T follicular helper cell (primary cell): Measurements from ENCODE around the gene ATP1B3.
"Not testable (repeated sequence)": the region's sequence is repeated elsewhere in the genome, so short reads cannot be mapped to it uniquely, and the experiment has no call there.

Experiments used
- DNase-seq: peaks from one replicate; pipeline ENCODE4 v3.0.0-alpha.2; 2020; ENCODE audit warnings: low read depth

The ATP1B3 gene

DNA sequence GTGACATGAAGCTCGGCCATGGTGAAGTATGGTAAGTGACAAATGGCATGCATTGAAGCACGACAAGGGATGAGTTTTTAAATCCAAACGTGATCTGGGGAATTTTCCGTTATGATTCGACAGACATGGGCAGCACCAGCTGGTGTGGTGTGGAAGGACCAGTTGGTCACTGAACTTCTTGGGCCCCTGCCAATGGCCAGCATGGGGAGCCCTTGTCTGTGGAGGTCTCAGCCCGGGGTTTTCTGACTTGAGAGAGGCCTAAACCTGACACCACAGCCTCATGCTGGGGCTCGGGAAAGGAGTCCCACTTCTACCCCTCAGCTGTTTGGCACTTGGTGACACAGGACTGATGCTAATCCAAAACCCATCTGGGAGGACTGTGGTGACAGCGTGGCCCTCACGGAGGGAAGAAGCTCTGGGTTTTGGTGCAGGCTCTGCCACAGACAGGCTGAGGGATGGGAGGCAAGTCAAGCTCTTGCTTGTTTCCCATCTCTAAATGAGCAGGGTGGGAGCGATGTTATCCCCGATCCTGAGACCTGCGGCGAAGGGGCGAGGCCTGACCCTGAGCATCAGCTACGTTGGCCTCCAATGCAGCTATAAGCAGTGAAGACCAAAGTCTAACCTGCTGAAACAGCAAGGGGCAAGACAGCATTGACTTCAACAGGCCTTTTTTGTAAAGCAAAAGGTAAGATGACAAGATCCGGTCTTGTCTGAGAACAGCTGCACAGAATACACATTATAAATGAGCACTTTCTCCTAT is 69.5 kb downstream of the ATP1B3 start:
- no peak for DNase-seq

DNA sequence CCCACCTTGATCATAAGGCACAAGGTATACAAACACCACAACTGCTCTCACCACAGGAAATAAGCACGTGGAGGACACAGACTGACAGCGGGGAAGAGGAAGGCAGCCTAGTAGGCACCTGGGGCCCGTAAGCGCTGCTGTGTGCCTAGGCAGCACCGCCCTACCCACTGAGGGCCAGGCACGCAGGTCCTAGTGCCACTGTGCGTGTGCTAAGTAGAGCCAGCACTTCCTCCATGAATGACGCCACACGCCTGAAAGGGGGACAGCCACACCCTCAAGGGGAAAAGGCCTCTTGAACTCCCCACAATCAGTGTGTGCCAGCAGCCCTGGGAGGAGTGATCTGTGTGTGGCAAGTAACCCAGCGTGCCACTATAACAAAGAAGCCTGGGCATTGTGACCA is 73.0 kb downstream of the ATP1B3 start:
- DNase-seq: no peak

DNA sequence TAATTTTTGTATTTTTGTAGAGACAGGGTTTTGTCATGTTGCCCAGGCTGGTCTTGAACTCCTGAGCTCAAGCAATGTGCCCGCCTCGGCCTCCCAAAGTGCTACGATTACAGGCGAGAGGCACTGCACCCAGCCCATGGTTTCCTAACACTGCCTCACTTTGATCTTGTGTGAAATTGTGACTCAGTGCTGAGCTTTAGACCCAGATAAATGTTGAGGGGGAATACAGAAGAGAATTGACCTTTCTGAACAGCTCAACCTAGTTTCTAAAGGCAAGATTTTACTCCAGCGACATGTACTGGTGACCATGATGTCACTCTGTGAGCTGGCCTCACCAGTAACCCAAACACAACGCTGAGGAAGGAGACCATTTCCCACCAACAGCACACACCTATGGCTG is 73.5 kb downstream of the ATP1B3 start:
- DNase-seq: no peak

DNA sequence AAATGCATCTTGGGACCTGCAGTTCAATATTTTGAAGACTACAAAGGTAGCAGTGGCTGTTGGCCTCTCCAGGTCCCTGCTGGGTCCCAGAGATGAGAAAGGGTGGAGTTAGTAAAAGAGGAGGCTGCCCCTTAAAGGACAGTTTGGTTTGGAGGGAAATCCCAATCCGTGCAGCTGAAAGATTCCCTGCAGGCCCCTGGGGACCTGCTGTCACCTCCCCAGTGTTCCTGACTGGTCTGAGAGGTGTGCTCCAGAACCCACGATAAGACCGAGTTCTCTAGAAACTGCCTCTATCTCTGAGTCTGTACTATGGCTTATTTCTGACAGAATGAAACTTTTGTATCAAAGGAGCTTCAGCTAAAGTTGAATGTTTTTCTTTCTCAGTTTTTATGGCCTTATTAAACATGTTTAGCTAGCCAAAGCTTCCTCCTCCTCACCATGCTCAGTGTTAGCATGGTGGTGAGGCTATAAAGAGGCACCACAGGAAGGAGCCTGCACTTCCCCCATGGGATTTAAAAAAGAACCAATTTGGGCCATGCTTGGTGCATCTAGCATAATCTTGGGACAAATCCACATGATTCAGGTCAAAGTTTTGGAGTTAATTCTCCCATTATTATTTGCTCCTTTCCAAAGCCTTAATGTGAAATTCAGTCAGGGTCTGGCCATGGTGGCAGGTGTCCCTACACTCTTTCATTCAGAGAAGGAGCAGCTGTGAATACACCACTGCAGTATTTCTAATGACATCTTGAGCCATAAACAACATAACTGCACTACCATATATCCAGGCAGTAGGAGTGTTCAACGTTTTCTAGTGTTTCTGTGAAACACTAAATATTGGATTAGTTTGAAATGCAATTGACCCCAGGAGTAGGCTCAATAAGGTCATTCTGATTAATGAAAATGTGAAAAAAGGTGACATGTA is 74.4 kb downstream of the ATP1B3 start:
- DNase-seq: no peak

DNA sequence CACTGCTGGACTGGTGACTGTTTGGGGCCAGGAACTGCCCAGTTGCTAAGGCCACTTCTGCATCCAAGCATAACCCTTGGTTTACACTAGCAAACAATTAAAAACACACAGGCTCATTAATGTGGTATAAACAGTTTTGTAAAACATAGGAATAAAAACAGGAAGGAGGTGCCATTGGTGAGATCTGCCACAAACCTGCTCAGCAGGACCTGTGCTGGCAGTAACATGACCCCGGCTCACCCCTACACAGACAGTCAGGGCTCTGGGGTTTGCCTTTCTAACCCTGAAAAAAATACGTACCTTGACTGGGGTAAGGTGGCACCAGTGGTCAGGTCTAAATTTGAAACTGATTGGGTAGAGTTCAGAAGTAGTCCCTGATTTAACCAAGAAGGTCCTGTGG is 76.2 kb downstream of the ATP1B3 start:
- no peak for DNase-seq

DNA sequence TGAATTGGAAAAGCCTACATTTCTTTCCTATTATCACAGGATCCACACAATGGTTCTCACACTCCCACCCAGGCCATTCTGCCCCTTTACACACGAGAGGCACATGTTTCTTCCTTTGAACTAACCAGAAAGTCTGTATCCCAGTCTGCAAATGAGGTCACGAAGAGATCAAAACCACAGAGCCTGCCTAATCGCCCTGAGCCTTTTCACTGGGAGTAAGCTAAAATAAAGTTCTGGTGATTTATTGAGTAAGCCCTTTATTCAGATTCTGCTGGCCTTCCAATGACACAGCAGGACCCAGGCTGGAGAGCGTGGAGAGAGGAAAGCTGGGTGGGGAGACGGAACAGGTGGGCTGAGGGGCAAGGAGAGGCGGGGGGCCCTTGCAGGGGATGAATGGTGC is 78.7 kb downstream of the ATP1B3 start:
- DNase-seq: no peak

DNA sequence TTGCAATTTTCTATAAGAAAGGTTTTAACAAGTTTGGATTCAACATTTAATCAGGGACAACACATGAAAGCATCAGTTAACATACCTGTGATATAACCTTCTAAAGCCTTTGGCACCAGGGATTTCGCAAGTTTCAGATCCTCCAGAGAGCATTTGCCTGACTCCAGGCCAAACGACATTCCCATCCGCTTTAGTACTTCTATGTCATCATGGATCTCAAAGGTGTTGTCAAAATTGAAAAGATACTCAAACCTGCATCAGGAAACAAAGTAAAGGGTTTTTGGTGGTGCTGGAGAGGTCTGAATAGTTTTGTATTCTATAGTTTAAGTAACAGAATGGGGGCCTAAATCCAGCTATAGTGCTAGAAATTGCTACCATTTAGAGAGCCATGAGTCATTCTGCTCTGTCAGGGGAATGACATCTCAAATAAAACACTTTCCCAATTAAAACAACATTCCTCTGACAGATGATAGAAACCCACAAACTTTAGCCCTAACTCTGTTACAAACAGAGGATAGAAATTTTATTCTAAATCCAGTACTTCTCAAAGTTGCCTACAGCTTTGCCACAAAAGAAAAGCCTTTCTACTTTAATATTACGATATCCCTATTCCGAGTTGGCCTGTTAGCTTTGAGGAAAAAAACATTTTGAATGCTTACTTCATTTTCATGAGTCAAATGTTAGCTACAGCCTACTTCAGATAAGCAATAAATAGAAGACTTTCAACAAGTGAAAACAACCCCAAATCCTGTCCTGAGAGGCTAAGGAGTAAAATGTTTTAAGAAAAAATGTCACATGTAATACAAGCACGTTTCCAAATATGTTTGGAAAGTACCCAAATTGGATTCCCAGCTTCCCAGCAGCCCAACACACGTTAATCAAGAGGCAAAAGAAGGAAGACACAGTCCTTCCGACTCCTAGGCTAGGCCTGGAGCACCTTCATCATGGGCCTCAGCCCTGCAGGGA is 83.4 kb downstream of the ATP1B3 start:
- no peak for DNase-seq

DNA sequence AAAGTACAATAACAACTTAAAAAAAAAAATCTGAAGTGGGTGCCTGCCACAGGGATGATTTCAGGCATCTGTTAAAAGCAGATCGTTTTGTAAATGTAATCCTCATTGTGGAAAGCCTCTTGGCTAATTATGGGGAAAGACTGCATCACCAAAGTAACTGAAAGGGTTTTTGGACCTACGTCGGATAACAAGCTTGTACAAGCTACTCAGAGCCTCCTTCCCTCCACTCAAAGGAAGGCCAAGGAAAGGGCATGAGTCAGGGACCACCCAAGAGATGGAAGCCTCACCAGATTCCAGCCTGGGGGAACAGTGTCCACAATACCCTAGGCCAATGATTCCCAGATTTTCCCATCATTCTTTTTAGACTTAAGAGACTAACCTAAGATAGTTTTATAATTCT is 84.3 kb downstream of the ATP1B3 start:
- no peak for DNase-seq

DNA sequence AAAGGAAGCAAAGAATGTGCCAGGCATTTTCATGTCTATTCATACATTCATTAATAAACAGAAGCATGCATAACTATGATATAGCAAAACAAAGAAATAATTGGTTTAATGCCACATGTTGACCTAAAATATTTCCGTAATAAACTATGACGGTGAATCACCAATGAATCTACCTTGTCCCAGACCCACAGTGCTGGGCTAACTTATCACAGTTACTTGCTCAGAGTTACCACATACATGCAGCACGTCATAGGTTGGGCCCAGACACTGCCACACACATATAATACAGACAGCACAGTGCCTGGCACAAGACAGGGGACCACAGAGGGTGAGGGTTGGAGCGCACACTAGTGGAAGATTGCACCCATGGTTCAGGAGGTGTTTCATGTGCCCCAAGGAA is 86.9 kb downstream of the ATP1B3 start:
- DNase-seq: no peak

DNA sequence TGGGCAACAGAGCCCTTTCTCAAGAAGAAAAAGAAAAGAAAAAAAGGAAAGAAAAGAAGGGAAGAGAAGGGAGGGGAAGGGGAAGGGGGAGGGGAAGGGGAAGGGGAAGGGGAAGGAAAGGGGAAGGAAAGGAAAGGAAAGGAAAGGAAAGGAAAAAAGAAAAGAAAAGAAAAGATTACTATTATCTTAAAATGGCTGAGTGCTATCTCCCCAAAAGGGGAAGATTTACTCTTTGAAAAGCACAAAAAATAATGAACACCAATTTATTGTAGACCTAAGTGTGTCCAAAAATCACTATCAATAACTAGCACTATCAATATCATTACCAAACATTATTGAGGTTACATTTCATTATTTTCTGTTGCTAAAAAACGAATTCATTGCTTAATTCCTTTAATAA is 89.0 kb downstream of the ATP1B3 start:
- DNase-seq: no peak

DNA sequence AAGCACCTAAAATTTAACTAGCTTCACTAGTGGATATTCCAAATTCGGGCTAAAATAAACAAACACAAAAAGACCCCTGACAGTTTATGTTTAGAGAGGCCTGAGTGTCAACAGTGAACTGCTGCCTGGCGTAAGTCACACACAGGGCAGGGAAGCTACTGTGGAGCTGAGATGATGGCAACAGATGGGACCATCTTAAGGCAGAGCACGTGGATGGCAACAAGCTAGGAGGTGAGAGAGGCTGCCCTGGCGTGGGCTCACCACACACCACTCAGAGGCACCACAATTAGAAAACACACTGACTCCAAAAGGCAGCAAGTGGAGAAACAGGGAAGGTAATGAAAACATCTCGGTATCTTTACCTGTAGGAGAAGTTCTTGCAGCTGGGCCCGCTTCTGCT is 93.3 kb downstream of the ATP1B3 start:
- DNase-seq: no peak

DNA sequence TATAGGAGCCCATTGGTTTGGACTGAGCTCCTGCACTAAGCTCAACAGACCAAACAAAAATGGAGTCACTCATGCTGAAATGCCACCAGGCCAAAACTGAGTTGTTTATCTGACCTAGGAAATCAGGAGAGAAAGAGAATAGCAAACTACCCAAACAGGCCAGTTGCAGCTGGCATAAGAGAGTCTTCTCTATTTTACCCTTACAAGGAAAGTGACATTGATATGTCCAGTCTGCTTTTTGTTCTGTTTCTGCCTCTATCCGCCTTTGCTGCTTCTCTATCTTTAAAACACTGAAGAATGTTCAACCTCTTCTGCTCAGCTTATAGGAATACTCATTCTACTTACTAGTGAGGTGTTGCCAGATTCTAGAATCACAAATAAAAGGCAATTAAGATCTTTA is 95.1 kb downstream of the ATP1B3 start:
- no peak for DNase-seq

DNA sequence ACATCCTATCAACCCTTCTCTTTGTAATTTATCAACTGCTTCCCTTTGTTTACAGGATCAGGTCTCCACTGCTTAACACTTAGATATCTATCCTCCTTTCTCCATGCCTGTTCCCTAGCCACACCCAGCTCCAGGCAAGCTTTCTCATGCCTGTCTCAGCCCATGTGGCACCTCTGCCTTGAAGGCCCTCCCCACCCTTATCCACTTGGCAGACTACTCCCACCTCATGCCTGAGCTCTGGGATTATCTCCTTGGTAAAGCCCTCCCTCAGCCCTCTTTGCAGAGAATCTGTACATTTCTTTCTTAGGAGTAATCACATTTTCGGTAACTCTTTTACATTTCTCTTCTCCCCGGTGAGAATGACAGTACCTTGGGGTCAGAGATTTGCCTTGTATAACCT is 96.0 kb downstream of the ATP1B3 start:
- no peak for DNase-seq

DNA sequence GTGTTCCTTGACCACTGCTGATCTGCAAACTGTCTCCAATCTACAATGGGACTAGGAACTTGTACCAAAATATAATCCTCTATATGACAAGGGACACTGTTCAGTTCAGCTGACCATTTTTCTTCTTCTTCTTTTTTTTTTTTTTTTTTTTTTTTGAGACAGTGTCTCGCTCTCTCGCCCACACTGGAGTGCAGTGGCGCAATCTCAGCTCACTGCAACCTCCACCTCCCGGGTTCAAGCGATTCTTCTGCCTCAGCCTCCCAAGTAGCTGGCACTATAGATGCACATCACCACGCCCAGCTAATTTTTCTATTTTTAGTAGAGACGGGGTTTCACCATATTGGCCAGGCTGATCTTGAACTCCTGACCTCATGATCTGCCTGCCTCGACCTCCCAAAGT is 98.3 kb downstream of the ATP1B3 start:
- DNase-seq: not testable (repeated sequence)
